GM13977 (cell line): Measurements from ENCODE around the gene HSD17B1.

Experiments used
- DNase-seq: peaks from one replicate; pipeline ENCODE4 v3.0.0; 2012; ENCODE audit warnings: low spot score
- CTCF ChIP-seq: IDR thresholded peaks from 2 replicates; pipeline ENCODE4 v1.5.1; 2012; ENCODE audit warnings: mild to moderate bottlenecking, control low read depth; ENCODE audit not compliant: insufficient read depth; ENCODE audit errors: extremely low read depth, missing control alignments
- in situ Hi-C: fragments of 300-500 bp; cut with MboI; formaldehyde crosslinking; loops from one replicate; pipeline ENCODE4 v1.12.0; 2022; ENCODE audit warnings: low sequenced_read_pairs, low pct_unique_long_range_greater_than_20kb, mixed read lengths, inconsistent platforms; ENCODE audit not compliant: unreplicated experiment

Gene HSD17B1

DNA sequence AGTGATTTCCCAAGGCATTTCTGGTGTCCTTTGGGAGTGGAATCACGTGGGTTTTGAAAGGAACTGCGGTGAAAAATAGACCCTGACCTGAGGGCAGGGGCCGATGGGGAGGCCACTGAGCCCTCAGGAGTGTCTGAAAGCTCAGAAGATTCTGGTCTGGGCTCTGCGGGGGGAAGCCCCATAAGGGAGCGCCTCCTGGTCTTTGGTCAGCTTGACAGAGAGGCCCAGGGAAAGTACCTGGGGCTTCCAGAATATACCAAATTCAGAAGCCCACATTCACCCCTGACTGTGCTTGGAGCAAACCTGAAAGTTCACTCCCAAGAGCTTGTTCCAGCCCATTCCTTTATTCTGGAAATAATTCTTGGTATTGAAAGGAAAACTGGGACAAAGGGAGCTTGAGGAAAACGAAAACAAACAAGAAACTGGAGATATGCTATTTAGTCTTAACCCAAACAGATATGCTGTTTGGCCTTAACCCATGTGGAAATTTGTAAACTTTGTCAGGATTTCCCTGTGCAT, 39.9 kb upstream of the HSD17B1 start:
- DNase-seq: peak; percentile 80
- in situ Hi-C loops: loop anchor here (25.0 kb wide), 1 partner anchor 200 kb away; no protein-coding TSS in a partner anchor
- TF ChIP-seq CTCF: no peak

DNA sequence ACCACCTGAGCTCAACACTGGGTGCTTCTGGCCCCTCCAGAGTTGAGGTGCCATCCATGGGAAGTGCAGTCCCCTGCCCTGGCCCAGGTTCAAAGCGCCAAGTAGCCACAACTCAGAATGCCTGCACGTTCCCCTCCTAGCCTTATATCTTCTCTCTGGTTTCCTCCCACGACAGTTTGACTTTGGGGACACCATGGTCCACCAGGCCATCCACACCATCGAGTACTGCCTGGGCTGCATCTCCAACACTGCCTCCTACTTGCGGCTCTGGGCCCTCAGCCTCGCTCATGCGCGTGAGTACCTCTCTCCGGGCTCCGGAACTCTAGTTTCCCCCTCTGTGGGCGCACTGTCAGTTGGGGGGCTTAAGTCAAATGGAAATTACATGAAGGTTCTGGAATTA, 39.0 kb upstream of the HSD17B1 start:
- in situ Hi-C loops: loop anchor here (25.0 kb wide), 1 partner anchor 201 kb away; no protein-coding TSS in a partner anchor
- DNase-seq: no peak
- no peak for TF ChIP-seq CTCF

GRCh38 chr17:42514279-42514678, 38.4 kb upstream of the HSD17B1 start:
- in situ Hi-C loops: loop anchor here (25.0 kb wide), 1 partner anchor 202 kb away; no protein-coding TSS in a partner anchor
- TF ChIP-seq CTCF: no peak
- DNase-seq: no peak

- in situ Hi-C loops: loop anchor here (25.0 kb wide), 1 partner anchor 203 kb away; no protein-coding TSS in a partner anchor
- TF ChIP-seq CTCF: no peak
- DNase-seq: no peak
These were observed 37.9 kb upstream of the HSD17B1 start for GRCh38 chr17:42514867-42515266.

DNA sequence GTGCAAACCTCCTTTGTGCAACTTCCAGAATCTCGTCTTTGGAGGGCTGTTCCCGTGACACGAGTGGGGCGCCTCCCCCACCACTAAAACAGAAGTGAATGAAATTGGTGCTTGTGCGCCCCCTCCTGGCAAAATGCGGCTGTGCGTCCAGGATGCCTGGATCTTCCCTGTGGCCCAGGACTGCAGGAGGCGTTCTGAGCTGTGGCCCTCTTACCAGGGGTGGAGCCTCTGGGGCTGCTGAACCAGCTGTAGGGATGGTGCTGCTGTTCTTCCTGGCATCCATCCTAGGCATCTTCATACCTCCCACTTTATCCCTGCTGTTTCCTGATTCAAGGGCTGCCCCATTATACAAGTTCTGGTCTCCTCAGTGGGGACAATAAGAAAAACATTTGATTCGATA, 35.2 kb upstream of the HSD17B1 start:
- peak; percentile 93 for TF ChIP-seq CTCF
- peak; percentile 80 for DNase-seq
- in situ Hi-C loops: loop anchor here (25.0 kb wide), 1 partner anchor 205 kb away; no protein-coding TSS in a partner anchor

GRCh38 chr17:42518046-42518754, 34.5 kb upstream of the HSD17B1 start:
- no peak for DNase-seq
- no peak for TF ChIP-seq CTCF
- in situ Hi-C loops: loop anchor here (25.0 kb wide), 1 partner anchor 206 kb away; no protein-coding TSS in a partner anchor
